Panc1 (cell line): Measurements from ENCODE around the gene STXBP5L. TPM values are rescaled to one million over a fixed set of nuclear protein-coding genes. Genes with fewer than 3 reads are reported as not detected.

Experiments
- ATAC-seq: fragments of 200-7000 bp; cut with Tn5 transposase; 2 replicates; pipeline ENCODE4 v1.9.1; 2020; ENCODE audit warnings: mild to moderate bottlenecking, moderate library complexity
- BruUV-seq: library from RNA; stranded (reverse); fragments of 400-500 nt; replicated peaks from 2 replicates; lab custom pipeline; 2021; lab: Mats Ljungman, UMichigan
- CTCF ChIA-PET: fragments of 300-600 bp; sonication (Branson Sonifier 250); formaldehyde crosslinking; loops from one replicate; lab custom pipeline; 2022; ENCODE audit warnings: antibody characterized with exemption; lab: Charles Lee
- POLR2A ChIA-PET: fragments of 300-600 bp; sonication (Branson Sonifier 250); formaldehyde crosslinking; loops from one replicate; lab custom pipeline; 2022; ENCODE audit warnings: antibody characterized with exemption; lab: Charles Lee
- DNase-seq: peaks from one replicate; pipeline ENCODE4 v3.0.0-alpha.2; 2010; ENCODE audit warnings: low read depth, low spot score
- H3K27ac ChIP-seq: 2 replicates; pipeline ENCODE4 v1.5.1; 2011; ENCODE audit warnings: mild to moderate bottlenecking, low read length, inconsistent platforms
- H3K27me3 ChIP-seq: fragments of 200-500 bp; sonication (Bioruptor generic); 2 replicates; pipeline ENCODE4 v1.6.0; 2014; ENCODE audit warnings: low read length, inconsistent platforms; ENCODE audit not compliant: control insufficient read depth, insufficient read depth
- H3K36me3 ChIP-seq: fragments of 200-500 bp; sonication (Bioruptor generic); 2 replicates; pipeline ENCODE4 v1.5.1; 2014; ENCODE audit warnings: inconsistent platforms, mild to moderate bottlenecking, low read length, moderate library complexity; ENCODE audit not compliant: control insufficient read depth, insufficient read depth
- H3K4me1 ChIP-seq: 2 replicates; pipeline ENCODE4 v1.5.1; 2011; ENCODE audit warnings: inconsistent platforms, mild to moderate bottlenecking, low read length, moderate library complexity; ENCODE audit not compliant: control insufficient read depth, insufficient read depth
- H3K4me3 ChIP-seq, 2 experiments: 2 replicates each; pipeline ENCODE4 v1.5.1; 2011 to 2012; ENCODE audit warnings: low read depth in 2 of 2, low read length in 2 of 2, mild to moderate bottlenecking in 2 of 2, inconsistent platforms in 1 of 2, moderate library complexity in 1 of 2
- H3K9me3 ChIP-seq: fragments of 200-500 bp; sonication (Bioruptor generic); 2 replicates; pipeline ENCODE4 v1.5.1; 2014; ENCODE audit warnings: low read depth, mild to moderate bottlenecking, inconsistent platforms, low read length, moderate library complexity; ENCODE audit not compliant: control insufficient read depth, insufficient read depth
- POLR2AphosphoS5 ChIP-seq: IDR thresholded peaks from 2 replicates; pipeline ENCODE4 v1.6.1; 2012; ENCODE audit warnings: mild to moderate bottlenecking, low read depth, low read length, moderate library complexity
- SIN3A ChIP-seq: IDR thresholded peaks from 2 replicates; pipeline ENCODE4 v1.6.1; 2012; ENCODE audit warnings: low read depth, mild to moderate bottlenecking, low read length, moderate library complexity, borderline replicate concordance; ENCODE audit not compliant: insufficient read depth
- TCF7L2 ChIP-seq: IDR thresholded peaks from 2 replicates; pipeline ENCODE4 v1.6.1; 2011; ENCODE audit warnings: mild to moderate bottlenecking, low read depth, low read length, inconsistent platforms
- in situ Hi-C: cut with HindIII; loops from 2 replicates; pipeline ENCODE4 v1.10.0; 2016; ENCODE audit warnings: low sequenced_read_pairs, low pct_unique_long_range_greater_than_20kb
- intact Hi-C: fragments of 100-400 bp; cut with micrococcal nuclease; formaldehyde crosslinking; loops from one replicate; pipeline ENCODE4 v1.10.0; 2022; ENCODE audit not compliant: unreplicated experiment
- total RNA-seq: library from RNA; stranded (reverse); gene quantifications from one replicate; pipeline ENCODE4 v1.2.1, GENCODE V29; 2021; ENCODE audit not compliant: unreplicated experiment
- TF ChIP-seq, protein P1 (sequence below): fragments of 450-650 bp; IDR thresholded peaks from 2 replicates; pipeline ENCODE4 v1.5.1; 2017; ENCODE audit warnings: mild to moderate bottlenecking
- TF ChIP-seq, protein P2 (sequence below), 2 experiments: IDR thresholded peaks; 2 replicates each; pipeline ENCODE4 v1.6.1; 2011 to 2012; ENCODE audit warnings: low read depth in 2 of 2, control low read depth in 1 of 2, low read length in 1 of 2, mild to moderate bottlenecking in 1 of 2, moderate library complexity in 1 of 2; ENCODE audit not compliant: insufficient read depth in 1 of 2

Gene STXBP5L
- total RNA-seq, 1 experiment from 2014 or later: 0.05 TPM

DNA sequence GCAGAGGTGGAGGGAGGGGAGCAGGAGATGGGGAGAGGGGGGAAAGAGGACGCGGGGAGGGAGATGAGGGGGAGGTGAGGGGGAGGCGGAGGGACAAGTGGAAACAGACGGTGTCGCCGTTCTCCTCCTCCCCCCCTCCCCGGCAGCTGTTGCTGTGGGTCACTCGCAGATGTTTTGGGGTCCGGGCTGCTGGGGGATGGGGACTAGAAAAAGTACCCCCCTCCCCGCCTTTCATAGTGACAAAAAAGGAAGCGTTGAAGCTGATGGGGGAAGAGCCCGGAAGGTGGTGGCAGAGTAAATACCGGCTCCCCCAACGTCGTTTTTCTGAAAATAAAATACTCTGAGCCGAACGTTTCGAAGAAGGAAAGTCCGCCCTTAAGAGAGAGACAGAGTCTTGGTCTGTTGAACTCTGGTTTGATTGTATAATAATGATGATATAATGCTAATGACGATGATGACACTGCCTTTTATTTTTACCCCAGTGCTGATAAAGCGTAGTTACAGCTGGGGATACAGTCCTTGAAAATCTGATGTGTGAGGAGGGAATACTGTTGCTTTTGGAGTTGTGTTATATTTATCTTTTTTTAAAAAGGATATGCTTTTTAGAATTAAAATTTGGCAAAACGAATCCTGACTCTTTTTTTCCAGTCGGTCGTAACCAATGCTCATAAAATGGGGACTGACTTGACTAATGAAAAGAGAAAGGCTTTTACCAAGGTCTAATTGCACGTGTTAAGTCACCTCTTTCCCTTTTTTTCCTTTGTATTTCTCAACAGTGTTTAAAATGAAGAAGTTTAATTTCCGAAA is 993 bp downstream of the STXBP5L start:
- intact Hi-C loops: no loop called here
- Histone ChIP-seq H3K4me3 (peak overlapping the region; percentile 38 to 44), H3K9me3 (no peaks in the 10 kb centered on the region), H3K27me3 (peaks cover 49% of the 10 kb centered on the region), H3K27ac (no peak overlapping the region), H3K36me3 (no peaks in the 10 kb centered on the region), H3K4me1 (0 out of 2 replicates have a peak, but pooled peaks cover 2% of the 10 kb centered on the region)
- no TSS peak for BruUV-seq
- ChIA-PET POLR2A (no interaction called here), CTCF (no interaction called here)
- no peak for DNase-seq
- in situ Hi-C loops: no loop called here
- no peak for TF ChIP-seq TCF7L2
- TF ChIP-seq, protein P1, sequence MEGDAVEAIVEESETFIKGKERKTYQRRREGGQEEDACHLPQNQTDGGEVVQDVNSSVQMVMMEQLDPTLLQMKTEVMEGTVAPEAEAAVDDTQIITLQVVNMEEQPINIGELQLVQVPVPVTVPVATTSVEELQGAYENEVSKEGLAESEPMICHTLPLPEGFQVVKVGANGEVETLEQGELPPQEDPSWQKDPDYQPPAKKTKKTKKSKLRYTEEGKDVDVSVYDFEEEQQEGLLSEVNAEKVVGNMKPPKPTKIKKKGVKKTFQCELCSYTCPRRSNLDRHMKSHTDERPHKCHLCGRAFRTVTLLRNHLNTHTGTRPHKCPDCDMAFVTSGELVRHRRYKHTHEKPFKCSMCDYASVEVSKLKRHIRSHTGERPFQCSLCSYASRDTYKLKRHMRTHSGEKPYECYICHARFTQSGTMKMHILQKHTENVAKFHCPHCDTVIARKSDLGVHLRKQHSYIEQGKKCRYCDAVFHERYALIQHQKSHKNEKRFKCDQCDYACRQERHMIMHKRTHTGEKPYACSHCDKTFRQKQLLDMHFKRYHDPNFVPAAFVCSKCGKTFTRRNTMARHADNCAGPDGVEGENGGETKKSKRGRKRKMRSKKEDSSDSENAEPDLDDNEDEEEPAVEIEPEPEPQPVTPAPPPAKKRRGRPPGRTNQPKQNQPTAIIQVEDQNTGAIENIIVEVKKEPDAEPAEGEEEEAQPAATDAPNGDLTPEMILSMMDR: no peak
- TF ChIP-seq SIN3A: no peak
- no peak for TF ChIP-seq POLR2AphosphoS5
- TF ChIP-seq, protein P2, sequence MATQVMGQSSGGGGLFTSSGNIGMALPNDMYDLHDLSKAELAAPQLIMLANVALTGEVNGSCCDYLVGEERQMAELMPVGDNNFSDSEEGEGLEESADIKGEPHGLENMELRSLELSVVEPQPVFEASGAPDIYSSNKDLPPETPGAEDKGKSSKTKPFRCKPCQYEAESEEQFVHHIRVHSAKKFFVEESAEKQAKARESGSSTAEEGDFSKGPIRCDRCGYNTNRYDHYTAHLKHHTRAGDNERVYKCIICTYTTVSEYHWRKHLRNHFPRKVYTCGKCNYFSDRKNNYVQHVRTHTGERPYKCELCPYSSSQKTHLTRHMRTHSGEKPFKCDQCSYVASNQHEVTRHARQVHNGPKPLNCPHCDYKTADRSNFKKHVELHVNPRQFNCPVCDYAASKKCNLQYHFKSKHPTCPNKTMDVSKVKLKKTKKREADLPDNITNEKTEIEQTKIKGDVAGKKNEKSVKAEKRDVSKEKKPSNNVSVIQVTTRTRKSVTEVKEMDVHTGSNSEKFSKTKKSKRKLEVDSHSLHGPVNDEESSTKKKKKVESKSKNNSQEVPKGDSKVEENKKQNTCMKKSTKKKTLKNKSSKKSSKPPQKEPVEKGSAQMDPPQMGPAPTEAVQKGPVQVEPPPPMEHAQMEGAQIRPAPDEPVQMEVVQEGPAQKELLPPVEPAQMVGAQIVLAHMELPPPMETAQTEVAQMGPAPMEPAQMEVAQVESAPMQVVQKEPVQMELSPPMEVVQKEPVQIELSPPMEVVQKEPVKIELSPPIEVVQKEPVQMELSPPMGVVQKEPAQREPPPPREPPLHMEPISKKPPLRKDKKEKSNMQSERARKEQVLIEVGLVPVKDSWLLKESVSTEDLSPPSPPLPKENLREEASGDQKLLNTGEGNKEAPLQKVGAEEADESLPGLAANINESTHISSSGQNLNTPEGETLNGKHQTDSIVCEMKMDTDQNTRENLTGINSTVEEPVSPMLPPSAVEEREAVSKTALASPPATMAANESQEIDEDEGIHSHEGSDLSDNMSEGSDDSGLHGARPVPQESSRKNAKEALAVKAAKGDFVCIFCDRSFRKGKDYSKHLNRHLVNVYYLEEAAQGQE (IDR thresholded peaks at IDR 0.05; ENCODE audit: insufficient read depth in 1 of 2, low read depth in 2 of 2, low read length in 1 of 2): no peak
- ATAC-seq: no peak

DNA sequence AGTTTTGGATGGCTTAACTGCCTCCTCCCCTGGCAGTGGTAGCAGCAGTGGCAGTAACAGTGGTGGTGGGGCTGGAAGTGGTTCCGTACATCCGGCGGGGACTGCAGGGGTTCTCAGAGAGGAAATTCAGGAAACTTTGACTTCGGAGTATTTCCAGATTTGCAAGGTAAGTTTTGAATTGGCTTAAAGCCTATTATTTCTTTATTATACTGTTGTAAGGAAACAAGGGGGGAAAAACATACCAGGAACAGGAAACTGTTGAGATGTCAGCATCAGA is 1.5 kb downstream of the STXBP5L start:
- no peak for DNase-seq
- Histone ChIP-seq H3K27me3 (peaks cover 51% of the 10 kb centered on the region), H3K4me3 (no peak overlapping the region), H3K4me1 (0 out of 2 replicates have a peak, but pooled peaks cover 2% of the 10 kb centered on the region), H3K9me3 (no peaks in the 10 kb centered on the region), H3K36me3 (no peaks in the 10 kb centered on the region), H3K27ac (no peak overlapping the region)
- TF ChIP-seq SIN3A (no peak), POLR2AphosphoS5 (no peak)
- no peak for ATAC-seq
- BruUV-seq: no TSS peak
- in situ Hi-C loops: no loop called here
- CTCF ChIA-PET: no interaction called here
- POLR2A ChIA-PET: no interaction called here
- intact Hi-C loops: no loop called here

DNA sequence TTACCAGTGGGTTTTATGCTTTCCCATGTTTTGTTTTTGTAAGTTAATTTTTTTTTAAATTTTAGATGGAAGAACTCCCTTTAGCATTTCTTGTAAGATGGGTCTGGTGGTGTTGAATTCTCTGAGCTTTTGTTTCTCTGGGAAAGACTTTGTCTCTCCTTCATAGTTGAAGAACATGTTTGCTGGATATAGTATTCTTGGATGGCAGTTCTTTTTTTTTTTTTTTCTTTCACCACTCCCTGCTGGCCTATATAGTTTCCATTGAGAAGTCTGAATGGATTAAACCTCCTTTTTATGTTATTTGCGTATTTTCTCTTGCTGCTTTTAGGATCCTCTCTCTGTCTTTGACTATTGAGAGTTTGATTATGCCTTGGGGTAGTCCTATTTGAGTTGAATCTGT is 18.1 kb downstream of the STXBP5L start:
- H3K4me3 ChIP-seq: no peak overlapping the region
- BruUV-seq: no TSS peak

More for the DNA sequence above, 18.1 kb downstream of the STXBP5L start:
- H3K36me3 ChIP-seq: no peaks in the 10 kb centered on the region
- no peaks in the 10 kb centered on the region for H3K4me1 ChIP-seq
- H3K27ac ChIP-seq: no peak overlapping the region
- DNase-seq (no peak), ATAC-seq (no peak)
- POLR2A ChIA-PET: interaction anchor here (0.6 kb wide), 1 partner anchor 69 kb away, joined by 3 read pairs; no protein-coding TSS in a partner anchor
- in situ Hi-C loops (no loop called here), intact Hi-C loops (no loop called here)
- no peaks in the 10 kb centered on the region for H3K27me3 ChIP-seq
- CTCF ChIA-PET: no interaction called here
- TF ChIP-seq, protein P2 (IDR thresholded peaks at IDR 0.05; ENCODE audit: insufficient read depth in 1 of 2, low read depth in 2 of 2, low read length in 1 of 2): no peak
- TF ChIP-seq SIN3A (no peak), TCF7L2 (no peak), POLR2AphosphoS5 (no peak)
- TF ChIP-seq, protein P1: no peak
- no peaks in the 10 kb centered on the region for H3K9me3 ChIP-seq
